Right lobe of liver (tissue), 6 donors: ENCODE measurements around the gene TAF1A. TPM values are rescaled to one million over a fixed set of nuclear protein-coding genes. Genes with fewer than 3 reads are reported as not detected.

Experiments
- ATAC-seq, 4 donors: fragments of 200-7000 bp; cut with Tn5 transposase; one replicate each; pipeline ENCODE4 v1.9.1; 2020; ENCODE audit warnings: mild to moderate bottlenecking in 4 of 4, moderate library complexity in 4 of 4
- DNase-seq, 3 donors: peaks; one replicate each; pipeline ENCODE4 v3.0.0-alpha.2; 2020
- H3K27ac ChIP-seq, 3 donors: fragments of 200-600 bp; one replicate each; pipeline ENCODE4 v1.8.0; 2022
- H3K27me3 ChIP-seq, 2 donors: fragments of 200-600 bp; one replicate each; pipeline ENCODE4 v1.8.0; 2022
- H3K36me3 ChIP-seq, 4 donors: fragments of 200-600 bp; sonication (generic) in 1 of 4; one replicate each; pipeline versions ENCODE4 v1.5.1 to v1.8.0; 2017 to 2022; ENCODE audit warnings: control low read depth in 1 of 4
- H3K4me1 ChIP-seq, 4 donors: fragments of 200-600 bp; sonication (generic) in 1 of 4; one replicate each; pipeline versions ENCODE4 v1.5.1 to v1.8.0; 2017 to 2022; ENCODE audit warnings: control low read depth in 1 of 4
- H3K4me3 ChIP-seq, 3 donors: fragments of 200-600 bp; one replicate each; pipeline ENCODE4 v1.8.0; 2022
- H3K9me3 ChIP-seq, 4 donors: fragments of 200-600 bp; sonication (generic) in 1 of 4; one replicate each; pipeline versions ENCODE4 v1.5.1 to v1.8.0; 2017 to 2022; ENCODE audit warnings: control low read depth in 1 of 4
- POLR2A ChIP-seq: fragments of 450-650 bp; IDR thresholded peaks from one replicate; pipeline ENCODE4 v1.6.1; 2017; ENCODE audit warnings: antibody characterized with exemption, mild to moderate bottlenecking
- WGBS: methylation state at CpG from one replicate; pipeline ENCODE4 v1.1.6; 2018; ENCODE audit warnings: low coverage, low lambda C conversion rate; ENCODE audit not compliant: insufficient coverage; ENCODE audit errors: missing lambda C conversion rate; 5-methylcytosine and 5-hydroxymethylcytosine counted together
- intact Hi-C, 2 donors: fragments of 100-400 bp; cut with DNase I; formaldehyde crosslinking; loops; one replicate each; pipeline versions ENCODE4 v1.11.2 to v1.14.1; 2022
- total RNA-seq, 6 experiments: library from RNA; depleted of rRNA in 2 of 6; stranded (reverse); fragments of >200 nt in 2 of 6; fragmentation: NEBNext Ultra II Directional in 3 of 6; extraction: Animal tissue kit (Norgen Biotek cat#: 25700) in 3 of 6; gene quantifications; one replicate each; pipeline versions ENCODE4 v1.1.0 to v1.2.4, GENCODE V29; 2016 to 2023
- TF ChIP-seq, protein P1 (sequence below), 4 donors: fragments of 200-600 bp in 3 of 4; fragments of 450-650 bp in 1 of 4; IDR thresholded peaks; one replicate each; pipeline versions ENCODE4 v1.5.1 to v1.8.0; 2016 to 2022; ENCODE audit warnings: antibody characterized with exemption in 4 of 4, mild to moderate bottlenecking in 2 of 4
- donor health status: DM: no; HTN: yes; CAD: no.
- donor health status: DM: no; HTN: no; CAD: no.
- donor health status: DM: no; HTN: no; CAD: no.
- donor health status: DM: no; HTN: yes; CAD: no.
- donor health status: DM: no; HTN: yes; CAD: no.

TAF1A gene
- total RNA-seq, 6 experiments from 2014 or later = 2.1 to 7.5 (median 2.5) TPM

DNA sequence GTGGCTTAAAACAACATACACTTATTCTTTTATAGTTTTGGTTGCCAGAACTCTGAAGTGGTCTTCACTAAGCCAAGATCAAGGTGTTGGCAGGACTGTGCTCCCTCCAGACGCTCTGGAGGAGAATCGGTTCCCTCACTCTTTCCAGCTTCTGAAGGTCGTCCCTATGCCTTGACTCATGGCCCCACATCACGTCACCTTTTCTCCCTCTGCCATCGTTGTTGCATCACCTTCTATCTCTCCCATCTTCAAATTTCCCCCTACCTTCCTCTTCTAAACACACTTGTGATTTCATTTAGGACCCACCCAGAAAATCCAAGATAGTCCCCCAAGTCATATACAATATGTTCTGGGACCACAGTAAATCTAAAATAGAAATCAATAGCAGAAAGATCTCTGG, 54.3 kb downstream of the TAF1A start:
- TF ChIP-seq, protein P1, sequence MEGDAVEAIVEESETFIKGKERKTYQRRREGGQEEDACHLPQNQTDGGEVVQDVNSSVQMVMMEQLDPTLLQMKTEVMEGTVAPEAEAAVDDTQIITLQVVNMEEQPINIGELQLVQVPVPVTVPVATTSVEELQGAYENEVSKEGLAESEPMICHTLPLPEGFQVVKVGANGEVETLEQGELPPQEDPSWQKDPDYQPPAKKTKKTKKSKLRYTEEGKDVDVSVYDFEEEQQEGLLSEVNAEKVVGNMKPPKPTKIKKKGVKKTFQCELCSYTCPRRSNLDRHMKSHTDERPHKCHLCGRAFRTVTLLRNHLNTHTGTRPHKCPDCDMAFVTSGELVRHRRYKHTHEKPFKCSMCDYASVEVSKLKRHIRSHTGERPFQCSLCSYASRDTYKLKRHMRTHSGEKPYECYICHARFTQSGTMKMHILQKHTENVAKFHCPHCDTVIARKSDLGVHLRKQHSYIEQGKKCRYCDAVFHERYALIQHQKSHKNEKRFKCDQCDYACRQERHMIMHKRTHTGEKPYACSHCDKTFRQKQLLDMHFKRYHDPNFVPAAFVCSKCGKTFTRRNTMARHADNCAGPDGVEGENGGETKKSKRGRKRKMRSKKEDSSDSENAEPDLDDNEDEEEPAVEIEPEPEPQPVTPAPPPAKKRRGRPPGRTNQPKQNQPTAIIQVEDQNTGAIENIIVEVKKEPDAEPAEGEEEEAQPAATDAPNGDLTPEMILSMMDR (IDR thresholded peaks at IDR 0.05) = no peak
- no peak for DNase-seq
- no peak overlapping the region for H3K27ac ChIP-seq
- peaks cover 0 to 4% (median 0%) of the 10 kb centered on the region in 4 donors for H3K4me1 ChIP-seq
- H3K9me3 ChIP-seq = no peaks in the 10 kb centered on the region
- no peak for ATAC-seq
- H3K27me3 ChIP-seq = no peaks in the 10 kb centered on the region
- H3K4me3 ChIP-seq = no peak overlapping the region
- 82% methylated on average over 5 of the region's 5 CpGs for WGBS
- intact Hi-C loops = no loop called here
- H3K36me3 ChIP-seq = no peaks in the 10 kb centered on the region

DNA sequence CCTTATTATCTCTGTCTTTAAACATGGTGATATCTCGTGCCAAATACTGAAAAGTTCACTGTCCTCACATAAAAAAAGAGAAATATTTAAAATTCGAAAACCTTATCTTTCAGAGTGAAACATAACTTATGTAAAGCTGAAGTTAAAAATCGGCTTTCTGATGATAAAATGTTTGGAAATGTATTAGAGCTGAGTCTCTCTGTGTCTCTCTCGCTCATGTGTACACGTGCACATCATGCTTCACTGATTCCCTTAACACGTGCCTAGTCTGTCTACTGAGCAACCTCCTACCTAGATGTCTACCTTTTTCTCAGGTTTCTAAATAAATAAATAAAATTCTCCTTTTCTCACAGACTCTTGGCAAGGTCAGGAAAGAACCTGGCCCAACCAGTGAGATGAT, 58.9 kb downstream of the TAF1A start:
- no peak for DNase-seq
- WGBS = 79% methylated on average over 6 of the region's 6 CpGs
- H3K36me3 ChIP-seq = no peaks in the 10 kb centered on the region
- no peak overlapping the region for H3K4me3 ChIP-seq
- H3K4me1 ChIP-seq = peaks cover 0 to 8% (median 1%) of the 10 kb centered on the region in 4 donors
- peak in 2 of 4 donors; percentile 40 to 57 for ATAC-seq
- intact Hi-C loops = no loop called here
- H3K27ac ChIP-seq = peak overlapping the region in 1 of 3 donors; percentile 57
- H3K9me3 ChIP-seq = no peaks in the 10 kb centered on the region
- TF ChIP-seq POLR2A = no peak
- TF ChIP-seq, protein P1 (IDR thresholded peaks at IDR 0.05) = no peak
- no peaks in the 10 kb centered on the region for H3K27me3 ChIP-seq

DNA sequence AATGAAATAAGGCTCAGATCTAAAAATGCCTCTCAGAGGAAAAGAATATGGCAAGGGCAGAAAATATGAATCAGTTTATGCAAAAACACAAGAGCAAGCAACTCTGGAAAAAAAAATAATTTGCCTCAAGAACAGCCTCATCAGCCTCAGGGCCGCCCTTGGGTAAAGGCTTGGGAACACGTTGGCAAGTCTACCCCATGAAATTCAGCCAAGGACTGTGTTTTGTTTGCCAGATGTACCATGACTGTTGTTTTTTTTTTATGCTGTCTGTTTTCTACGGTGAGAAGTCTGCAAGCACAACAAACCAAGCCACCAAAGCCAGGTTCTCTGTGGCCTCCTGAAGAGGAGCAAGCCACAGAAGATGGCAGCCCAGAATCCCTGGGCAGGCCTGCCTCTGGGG, 59.8 kb downstream of the TAF1A start:
- no peak overlapping the region for H3K4me3 ChIP-seq
- no peaks in the 10 kb centered on the region for H3K9me3 ChIP-seq
- no peaks in the 10 kb centered on the region for H3K36me3 ChIP-seq
- H3K27ac ChIP-seq = peak overlapping the region in 1 of 3 donors; percentile 57
- peaks cover 0 to 8% (median 1%) of the 10 kb centered on the region in 4 donors for H3K4me1 ChIP-seq
- no peaks in the 10 kb centered on the region for H3K27me3 ChIP-seq
- 33% methylated on average over 3 of the region's 3 CpGs for WGBS
- intact Hi-C loops = no loop called here
- TF ChIP-seq, protein P1 (IDR thresholded peaks at IDR 0.05) = no peak
- no peak for TF ChIP-seq POLR2A
- DNase-seq (no peak), ATAC-seq (peak; percentile 33 to 86 (median 76))

DNA sequence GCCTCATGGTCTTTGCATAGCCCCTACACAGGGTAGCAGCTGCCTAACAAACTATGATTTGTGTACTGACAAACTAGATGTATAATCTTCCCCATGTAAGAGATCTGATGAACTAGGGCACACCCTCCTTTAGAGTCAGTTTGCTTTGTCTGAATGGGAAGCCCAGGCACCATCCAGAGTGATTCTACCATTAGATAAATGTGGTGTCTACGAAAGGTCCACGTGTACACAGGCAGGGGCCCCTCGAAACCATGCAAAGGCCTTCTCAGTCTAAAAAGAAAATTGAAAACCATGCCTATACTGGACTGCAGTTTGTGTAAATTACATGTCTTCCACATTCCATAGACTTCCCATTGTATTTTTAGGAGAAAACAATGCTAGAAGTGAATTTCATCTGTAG, 60.6 kb downstream of the TAF1A start:
- 89% methylated on average over 3 of the region's 3 CpGs for WGBS
- H3K4me1 ChIP-seq = peaks cover 0 to 8% (median 1%) of the 10 kb centered on the region in 4 donors
- intact Hi-C loops = no loop called here
- no peaks in the 10 kb centered on the region for H3K27me3 ChIP-seq
- TF ChIP-seq, protein P1 (IDR thresholded peaks at IDR 0.05) = no peak
- TF ChIP-seq POLR2A = no peak
- no peak overlapping the region for H3K27ac ChIP-seq
- no peaks in the 10 kb centered on the region for H3K36me3 ChIP-seq
- DNase-seq = no peak
- no peak overlapping the region for H3K4me3 ChIP-seq
- ATAC-seq = no peak
- no peaks in the 10 kb centered on the region for H3K9me3 ChIP-seq

DNA sequence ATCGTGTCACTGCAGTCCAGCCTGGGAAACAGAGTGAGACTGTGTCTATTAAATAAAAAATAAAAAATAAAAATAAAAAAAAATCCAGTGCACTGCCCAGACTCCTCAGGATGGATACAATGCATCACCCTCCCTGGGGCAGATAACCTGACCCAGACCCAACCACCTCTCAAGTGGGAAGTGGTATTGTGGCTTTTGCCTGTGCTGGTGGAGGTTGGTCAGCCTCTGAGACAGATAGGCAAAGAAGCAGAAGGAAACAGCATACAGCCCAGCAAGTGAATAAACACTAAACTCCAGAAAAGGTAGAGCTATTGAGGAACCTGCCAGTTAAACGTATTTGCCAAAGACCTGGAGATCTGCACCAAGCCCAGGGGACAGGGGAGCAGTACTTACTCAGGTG, 63.8 kb downstream of the TAF1A start:
- no peak for DNase-seq
- Histone ChIP-seq H3K4me3 (no peak overlapping the region), H3K27ac (no peak overlapping the region), H3K9me3 (no peaks in the 10 kb centered on the region), H3K4me1 (peaks cover 0 to 20% (median 11%) of the 10 kb centered on the region in 4 donors), H3K27me3 (no peaks in the 10 kb centered on the region), H3K36me3 (no peaks in the 10 kb centered on the region)
- ATAC-seq = no peak
- WGBS = 77% methylated on average over 2 of the region's 2 CpGs
- intact Hi-C loops = no loop called here
- no peak for TF ChIP-seq POLR2A
- TF ChIP-seq, protein P1 (IDR thresholded peaks at IDR 0.05) = no peak
